ENCODE measurements around the gene GABPB1.

The GABPB1 gene

DNA sequence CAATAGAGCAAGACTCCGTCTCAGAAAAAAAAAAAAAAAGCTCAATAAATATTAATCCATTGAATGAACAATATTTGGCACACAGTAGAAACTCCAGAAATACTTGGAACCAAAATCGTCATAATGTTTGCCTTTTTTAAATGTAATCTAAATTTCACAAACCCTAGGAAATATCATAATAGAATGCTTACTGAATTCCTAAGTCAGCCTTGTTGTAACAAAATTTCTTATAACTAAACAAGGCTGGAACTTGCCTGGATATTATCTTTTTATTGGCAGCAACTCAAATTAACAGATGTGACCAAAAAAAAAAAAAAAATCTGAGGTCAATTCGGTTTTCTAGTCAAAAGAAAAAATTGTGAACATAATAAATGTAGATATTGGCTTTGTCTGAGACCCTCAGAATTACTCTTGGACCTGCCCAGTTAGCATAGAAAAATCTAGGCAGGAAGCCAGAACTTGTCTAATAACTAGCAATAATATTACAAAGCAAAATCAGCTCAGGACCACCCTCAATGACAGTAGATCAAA, 33.3 kb downstream of the GABPB1 start:
- TF ChIP-seq, protein P1, sequence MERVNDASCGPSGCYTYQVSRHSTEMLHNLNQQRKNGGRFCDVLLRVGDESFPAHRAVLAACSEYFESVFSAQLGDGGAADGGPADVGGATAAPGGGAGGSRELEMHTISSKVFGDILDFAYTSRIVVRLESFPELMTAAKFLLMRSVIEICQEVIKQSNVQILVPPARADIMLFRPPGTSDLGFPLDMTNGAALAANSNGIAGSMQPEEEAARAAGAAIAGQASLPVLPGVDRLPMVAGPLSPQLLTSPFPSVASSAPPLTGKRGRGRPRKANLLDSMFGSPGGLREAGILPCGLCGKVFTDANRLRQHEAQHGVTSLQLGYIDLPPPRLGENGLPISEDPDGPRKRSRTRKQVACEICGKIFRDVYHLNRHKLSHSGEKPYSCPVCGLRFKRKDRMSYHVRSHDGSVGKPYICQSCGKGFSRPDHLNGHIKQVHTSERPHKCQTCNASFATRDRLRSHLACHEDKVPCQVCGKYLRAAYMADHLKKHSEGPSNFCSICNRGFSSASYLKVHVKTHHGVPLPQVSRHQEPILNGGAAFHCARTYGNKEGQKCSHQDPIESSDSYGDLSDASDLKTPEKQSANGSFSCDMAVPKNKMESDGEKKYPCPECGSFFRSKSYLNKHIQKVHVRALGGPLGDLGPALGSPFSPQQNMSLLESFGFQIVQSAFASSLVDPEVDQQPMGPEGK (CRISPR knock-in tag; IDR thresholded peaks at IDR 0.05; ENCODE audit: borderline replicate concordance) = no peak
- TF ChIP-seq ZNF565 (CRISPR knock-in tag; conservative IDR thresholded peaks at IDR 0.05; ENCODE audit: low read depth) (no peak), ZFP30 (CRISPR knock-in tag; IDR thresholded peaks at IDR 0.05) (no peak), ZNF70 (CRISPR knock-in tag; IDR thresholded peaks at IDR 0.05) (no peak), ESRRG (CRISPR knock-in tag; IDR thresholded peaks at IDR 0.05) (no peak), RARB (CRISPR knock-in tag; IDR thresholded peaks at IDR 0.05) (no peak), ZC3H10 (CRISPR knock-in tag; IDR thresholded peaks at IDR 0.05) (no peak), ARNTL (CRISPR knock-in tag; IDR thresholded peaks at IDR 0.05; ENCODE audit: borderline replicate concordance, low read depth) (no peak), PPARA (CRISPR knock-in tag; IDR thresholded peaks at IDR 0.05; ENCODE audit: borderline replicate concordance) (no peak), TCF4 (CRISPR knock-in tag; IDR thresholded peaks at IDR 0.05; ENCODE audit: borderline replicate concordance) (no peak), BACH2 (CRISPR knock-in tag; IDR thresholded peaks at IDR 0.05; ENCODE audit: borderline replicate concordance) (no peak), GLIS3 (CRISPR knock-in tag; IDR thresholded peaks at IDR 0.05) (no peak), ISL1 (CRISPR knock-in tag; IDR thresholded peaks at IDR 0.05) (no peak), SNAI2 (CRISPR knock-in tag; IDR thresholded peaks at IDR 0.05) (no peak), ZNF8 (CRISPR knock-in tag; IDR thresholded peaks at IDR 0.05) (no peak)
- TF ChIP-seq, protein P2, sequence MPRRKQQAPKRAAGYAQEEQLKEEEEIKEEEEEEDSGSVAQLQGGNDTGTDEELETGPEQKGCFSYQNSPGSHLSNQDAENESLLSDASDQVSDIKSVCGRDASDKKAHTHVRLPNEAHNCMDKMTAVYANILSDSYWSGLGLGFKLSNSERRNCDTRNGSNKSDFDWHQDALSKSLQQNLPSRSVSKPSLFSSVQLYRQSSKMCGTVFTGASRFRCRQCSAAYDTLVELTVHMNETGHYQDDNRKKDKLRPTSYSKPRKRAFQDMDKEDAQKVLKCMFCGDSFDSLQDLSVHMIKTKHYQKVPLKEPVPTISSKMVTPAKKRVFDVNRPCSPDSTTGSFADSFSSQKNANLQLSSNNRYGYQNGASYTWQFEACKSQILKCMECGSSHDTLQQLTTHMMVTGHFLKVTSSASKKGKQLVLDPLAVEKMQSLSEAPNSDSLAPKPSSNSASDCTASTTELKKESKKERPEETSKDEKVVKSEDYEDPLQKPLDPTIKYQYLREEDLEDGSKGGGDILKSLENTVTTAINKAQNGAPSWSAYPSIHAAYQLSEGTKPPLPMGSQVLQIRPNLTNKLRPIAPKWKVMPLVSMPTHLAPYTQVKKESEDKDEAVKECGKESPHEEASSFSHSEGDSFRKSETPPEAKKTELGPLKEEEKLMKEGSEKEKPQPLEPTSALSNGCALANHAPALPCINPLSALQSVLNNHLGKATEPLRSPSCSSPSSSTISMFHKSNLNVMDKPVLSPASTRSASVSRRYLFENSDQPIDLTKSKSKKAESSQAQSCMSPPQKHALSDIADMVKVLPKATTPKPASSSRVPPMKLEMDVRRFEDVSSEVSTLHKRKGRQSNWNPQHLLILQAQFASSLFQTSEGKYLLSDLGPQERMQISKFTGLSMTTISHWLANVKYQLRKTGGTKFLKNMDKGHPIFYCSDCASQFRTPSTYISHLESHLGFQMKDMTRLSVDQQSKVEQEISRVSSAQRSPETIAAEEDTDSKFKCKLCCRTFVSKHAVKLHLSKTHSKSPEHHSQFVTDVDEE (CRISPR knock-in tag; IDR thresholded peaks at IDR 0.05) = no peak
- TF ChIP-seq, protein P3, sequence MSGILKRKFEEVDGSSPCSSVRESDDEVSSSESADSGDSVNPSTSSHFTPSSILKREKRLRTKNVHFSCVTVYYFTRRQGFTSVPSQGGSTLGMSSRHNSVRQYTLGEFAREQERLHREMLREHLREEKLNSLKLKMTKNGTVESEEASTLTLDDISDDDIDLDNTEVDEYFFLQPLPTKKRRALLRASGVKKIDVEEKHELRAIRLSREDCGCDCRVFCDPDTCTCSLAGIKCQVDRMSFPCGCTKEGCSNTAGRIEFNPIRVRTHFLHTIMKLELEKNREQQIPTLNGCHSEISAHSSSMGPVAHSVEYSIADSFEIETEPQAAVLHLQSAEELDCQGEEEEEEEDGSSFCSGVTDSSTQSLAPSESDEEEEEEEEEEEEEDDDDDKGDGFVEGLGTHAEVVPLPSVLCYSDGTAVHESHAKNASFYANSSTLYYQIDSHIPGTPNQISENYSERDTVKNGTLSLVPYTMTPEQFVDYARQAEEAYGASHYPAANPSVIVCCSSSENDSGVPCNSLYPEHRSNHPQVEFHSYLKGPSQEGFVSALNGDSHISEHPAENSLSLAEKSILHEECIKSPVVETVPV (CRISPR knock-in tag; IDR thresholded peaks at IDR 0.05) = no peak
- TF ChIP-seq, protein P4, sequence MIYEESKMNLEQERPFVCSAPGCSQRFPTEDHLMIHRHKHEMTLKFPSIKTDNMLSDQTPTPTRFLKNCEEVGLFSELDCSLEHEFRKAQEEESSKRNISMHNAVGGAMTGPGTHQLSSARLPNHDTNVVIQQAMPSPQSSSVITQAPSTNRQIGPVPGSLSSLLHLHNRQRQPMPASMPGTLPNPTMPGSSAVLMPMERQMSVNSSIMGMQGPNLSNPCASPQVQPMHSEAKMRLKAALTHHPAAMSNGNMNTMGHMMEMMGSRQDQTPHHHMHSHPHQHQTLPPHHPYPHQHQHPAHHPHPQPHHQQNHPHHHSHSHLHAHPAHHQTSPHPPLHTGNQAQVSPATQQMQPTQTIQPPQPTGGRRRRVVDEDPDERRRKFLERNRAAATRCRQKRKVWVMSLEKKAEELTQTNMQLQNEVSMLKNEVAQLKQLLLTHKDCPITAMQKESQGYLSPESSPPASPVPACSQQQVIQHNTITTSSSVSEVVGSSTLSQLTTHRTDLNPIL (CRISPR knock-in tag; IDR thresholded peaks at IDR 0.05; ENCODE audit: low read depth) = no peak
- TF ChIP-seq, protein P5, sequence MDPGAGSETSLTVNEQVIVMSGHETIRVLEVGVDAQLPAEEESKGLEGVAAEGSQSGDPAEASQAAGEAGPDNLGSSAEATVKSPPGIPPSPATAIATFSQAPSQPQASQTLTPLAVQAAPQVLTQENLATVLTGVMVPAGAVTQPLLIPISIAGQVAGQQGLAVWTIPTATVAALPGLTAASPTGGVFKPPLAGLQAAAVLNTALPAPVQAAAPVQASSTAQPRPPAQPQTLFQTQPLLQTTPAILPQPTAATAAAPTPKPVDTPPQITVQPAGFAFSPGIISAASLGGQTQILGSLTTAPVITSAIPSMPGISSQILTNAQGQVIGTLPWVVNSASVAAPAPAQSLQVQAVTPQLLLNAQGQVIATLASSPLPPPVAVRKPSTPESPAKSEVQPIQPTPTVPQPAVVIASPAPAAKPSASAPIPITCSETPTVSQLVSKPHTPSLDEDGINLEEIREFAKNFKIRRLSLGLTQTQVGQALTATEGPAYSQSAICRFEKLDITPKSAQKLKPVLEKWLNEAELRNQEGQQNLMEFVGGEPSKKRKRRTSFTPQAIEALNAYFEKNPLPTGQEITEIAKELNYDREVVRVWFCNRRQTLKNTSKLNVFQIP (CRISPR knock-in tag; IDR thresholded peaks at IDR 0.05; ENCODE audit: borderline replicate concordance, low read depth) = no peak
- no peak for ATAC-seq

DNA sequence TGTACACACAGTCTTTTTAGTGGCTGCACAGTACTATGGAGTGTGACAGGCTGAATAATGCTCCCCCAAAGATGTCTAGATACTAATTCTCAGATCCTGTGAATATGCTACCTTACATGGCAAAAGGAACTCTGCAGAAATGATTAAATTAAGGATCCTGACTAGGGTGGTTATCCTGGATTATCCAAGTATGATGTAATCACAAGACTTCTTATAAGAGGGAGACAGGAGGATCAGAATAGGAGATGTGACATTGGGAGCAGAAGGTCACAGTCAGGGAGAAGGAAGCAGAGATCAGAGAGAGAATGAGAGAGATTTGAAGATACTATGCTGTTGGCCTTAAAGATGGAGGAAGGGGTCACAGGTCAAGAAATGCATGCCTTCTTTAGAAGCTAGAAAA, 34.5 kb downstream of the GABPB1 start:
- no peak for TF ChIP-seq ZNF70 (CRISPR knock-in tag; IDR thresholded peaks at IDR 0.05)
- TF ChIP-seq BACH2 (CRISPR knock-in tag; IDR thresholded peaks at IDR 0.05; ENCODE audit: borderline replicate concordance) = no peak
- no peak for ATAC-seq

DNA sequence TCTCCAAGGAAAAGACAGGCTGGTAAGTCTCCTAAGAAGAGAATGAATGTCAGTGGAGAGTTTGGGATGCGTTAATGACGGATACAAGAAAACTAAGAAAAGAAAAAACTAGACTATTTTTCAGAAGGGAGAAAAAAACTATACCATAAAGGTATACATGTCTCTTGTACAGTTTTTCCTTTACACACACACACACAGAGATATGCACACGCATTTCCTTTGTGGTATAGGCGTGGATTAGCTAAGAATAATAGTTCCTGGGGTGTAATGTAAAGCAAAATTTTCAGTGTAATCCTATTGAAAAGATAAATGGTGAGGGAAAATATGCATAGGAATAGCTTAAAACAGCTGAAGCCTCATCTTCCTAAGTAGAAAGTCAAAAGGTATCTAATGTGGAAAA, 36.3 kb downstream of the GABPB1 start:
- ATAC-seq = no peak
- TF ChIP-seq ZC3H10 (CRISPR knock-in tag; IDR thresholded peaks at IDR 0.05) (no peak), ZNF565 (CRISPR knock-in tag; conservative IDR thresholded peaks at IDR 0.05; ENCODE audit: low read depth) (no peak), TOX (CRISPR knock-in tag; IDR thresholded peaks at IDR 0.05; ENCODE audit: borderline replicate concordance) (no peak), ARNTL (CRISPR knock-in tag; IDR thresholded peaks at IDR 0.05; ENCODE audit: borderline replicate concordance, low read depth) (no peak), CSDC2 (CRISPR knock-in tag; IDR thresholded peaks at IDR 0.05) (no peak), BACH2 (CRISPR knock-in tag; IDR thresholded peaks at IDR 0.05; ENCODE audit: borderline replicate concordance) (no peak), PPARA (CRISPR knock-in tag; IDR thresholded peaks at IDR 0.05; ENCODE audit: borderline replicate concordance) (no peak), ZFP30 (CRISPR knock-in tag; IDR thresholded peaks at IDR 0.05) (no peak), GLIS3 (CRISPR knock-in tag; IDR thresholded peaks at IDR 0.05) (no peak), OSR1 (CRISPR knock-in tag; IDR thresholded peaks at IDR 0.05) (no peak), ESRRG (CRISPR knock-in tag; IDR thresholded peaks at IDR 0.05) (no peak), ISL1 (CRISPR knock-in tag; IDR thresholded peaks at IDR 0.05) (no peak), ZNF8 (CRISPR knock-in tag; IDR thresholded peaks at IDR 0.05) (no peak), RARB (CRISPR knock-in tag; IDR thresholded peaks at IDR 0.05) (no peak), TCF4 (CRISPR knock-in tag; IDR thresholded peaks at IDR 0.05; ENCODE audit: borderline replicate concordance) (no peak)
- TF ChIP-seq, protein P5 (CRISPR knock-in tag; IDR thresholded peaks at IDR 0.05; ENCODE audit: borderline replicate concordance, low read depth) = no peak
- TF ChIP-seq, protein P4 (CRISPR knock-in tag; IDR thresholded peaks at IDR 0.05; ENCODE audit: low read depth) = no peak
- TF ChIP-seq, protein P3 (CRISPR knock-in tag; IDR thresholded peaks at IDR 0.05) = no peak
